ENCODE results near the gene RAB33A.
"Not testable (repeated sequence)": the region's sequence is repeated elsewhere in the genome, so short reads cannot be mapped to it uniquely, and the experiment has no call there.

RAB33A gene

DNA sequence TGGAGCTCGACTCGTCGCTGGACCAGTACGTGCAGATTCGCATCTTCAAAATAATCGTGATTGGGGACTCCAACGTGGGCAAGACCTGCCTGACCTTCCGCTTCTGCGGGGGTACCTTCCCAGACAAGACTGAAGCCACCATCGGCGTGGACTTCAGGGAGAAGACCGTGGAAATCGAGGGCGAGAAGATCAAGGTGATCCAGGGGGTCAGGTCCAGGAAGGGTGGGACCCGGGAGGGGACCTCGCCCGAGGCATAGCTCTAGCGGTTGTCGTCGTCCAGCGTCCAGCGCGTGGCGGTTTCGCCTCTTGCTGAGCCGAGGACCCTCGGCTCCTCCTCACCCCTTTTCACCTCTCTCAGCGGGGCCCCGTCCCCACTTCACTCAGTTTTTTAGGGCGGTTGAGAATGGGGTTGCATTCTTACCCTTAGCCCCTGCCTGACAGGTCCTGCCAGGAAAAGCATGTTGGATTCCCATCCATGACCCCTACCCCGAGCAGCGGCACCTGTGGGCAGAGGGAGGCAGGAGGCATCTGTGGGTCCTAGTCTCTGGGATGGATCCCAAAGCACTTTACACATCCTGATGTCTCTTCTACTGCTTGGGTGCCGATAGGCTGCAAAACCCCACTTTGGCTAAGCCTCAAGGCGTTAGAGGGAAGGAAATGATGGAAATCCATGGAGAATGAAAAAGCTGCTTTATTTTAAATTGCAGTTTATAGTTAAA lies 524 bp downstream of the RAB33A start:
- DNase-seq (ENCODE audit: low read depth, low spot score), result no peak

DNA sequence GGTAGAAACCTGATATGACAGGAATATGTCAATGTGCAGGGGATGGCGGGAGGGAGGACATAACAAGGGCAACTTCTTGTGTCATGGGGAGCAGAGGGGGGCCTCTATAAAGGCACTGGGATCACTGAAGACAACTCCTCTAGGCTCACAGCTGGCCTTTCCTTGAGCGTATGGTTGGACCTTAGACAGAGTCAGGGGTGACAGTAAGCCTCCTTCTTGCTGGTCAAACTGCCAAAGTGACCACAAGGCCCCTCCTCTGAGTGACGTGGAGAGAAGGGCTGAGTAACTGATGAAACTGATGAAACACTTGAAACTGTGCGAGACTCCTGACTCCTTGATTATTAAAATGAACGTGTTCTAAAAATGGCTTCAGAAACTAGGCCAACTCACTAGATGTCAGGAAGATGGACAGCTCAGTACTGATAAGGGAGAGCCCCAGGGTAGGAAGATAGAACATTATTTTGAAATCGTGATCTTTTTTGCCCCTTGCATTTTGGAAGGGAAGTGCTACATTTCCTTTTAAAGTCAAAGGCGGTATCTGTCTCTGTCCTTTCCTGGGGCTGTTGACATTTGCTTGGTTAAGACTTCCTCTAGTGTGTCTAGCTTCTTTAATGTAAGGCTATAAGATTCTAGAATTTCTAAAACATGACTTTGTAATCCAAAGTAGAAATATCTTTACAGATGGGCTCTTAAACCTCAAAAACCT lies 1.6 kb downstream of the RAB33A start:
- no peak for DNase-seq (ENCODE audit: low read depth, low spot score)

GRCh38 chrX:130174045-130174704 lies 2.4 kb downstream of the RAB33A start:
- DNase-seq (ENCODE audit: low read depth, low spot score), result no peak

- DNase-seq (ENCODE audit: low read depth, low spot score), result no peak
These were observed 3.2 kb downstream of the RAB33A start for GRCh38 chrX:130174937-130175336.

DNA sequence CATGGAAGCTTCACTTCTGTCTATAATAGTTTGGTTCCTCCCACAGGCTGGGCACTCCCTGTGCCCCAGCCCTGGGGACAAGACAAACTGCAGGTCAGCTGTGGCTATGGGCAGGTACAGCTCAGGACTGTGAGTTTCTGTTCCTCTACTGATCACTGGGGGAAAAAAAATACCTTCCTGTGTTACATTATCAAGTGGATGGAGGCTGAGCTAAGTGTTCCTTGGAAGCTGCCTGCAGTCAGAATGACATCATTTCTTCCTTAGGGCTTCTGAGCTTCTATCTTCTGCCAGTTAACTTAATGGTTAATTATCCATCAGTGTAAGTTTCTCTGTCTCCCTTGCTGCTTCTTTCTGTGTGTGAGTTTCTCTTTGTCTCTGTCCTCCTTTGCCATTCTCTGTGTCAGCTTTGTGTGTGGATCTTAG lies 4.6 kb downstream of the RAB33A start:
- no peak for DNase-seq (ENCODE audit: low read depth, low spot score)

DNA sequence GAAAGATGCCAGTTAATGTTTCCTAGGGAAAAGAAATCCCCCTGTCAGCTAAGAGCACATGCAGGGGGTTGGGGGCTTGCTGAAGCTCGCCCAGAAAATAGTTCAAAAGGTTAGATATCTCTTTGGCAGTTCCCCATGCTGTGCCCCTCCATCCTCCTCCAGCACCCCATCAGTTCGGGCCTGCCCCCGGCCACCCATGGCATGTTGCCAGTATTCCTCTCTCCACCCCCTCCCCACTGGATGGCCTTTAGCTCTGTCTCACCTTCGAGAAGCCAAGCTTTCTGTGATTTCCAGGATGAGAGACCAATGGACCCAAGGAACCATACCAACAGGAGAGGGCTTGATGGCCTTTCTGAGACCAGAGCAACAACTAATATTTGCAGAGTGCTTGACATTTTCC lies 5.2 kb downstream of the RAB33A start:
- no peak for DNase-seq (ENCODE audit: low read depth, low spot score)

DNA sequence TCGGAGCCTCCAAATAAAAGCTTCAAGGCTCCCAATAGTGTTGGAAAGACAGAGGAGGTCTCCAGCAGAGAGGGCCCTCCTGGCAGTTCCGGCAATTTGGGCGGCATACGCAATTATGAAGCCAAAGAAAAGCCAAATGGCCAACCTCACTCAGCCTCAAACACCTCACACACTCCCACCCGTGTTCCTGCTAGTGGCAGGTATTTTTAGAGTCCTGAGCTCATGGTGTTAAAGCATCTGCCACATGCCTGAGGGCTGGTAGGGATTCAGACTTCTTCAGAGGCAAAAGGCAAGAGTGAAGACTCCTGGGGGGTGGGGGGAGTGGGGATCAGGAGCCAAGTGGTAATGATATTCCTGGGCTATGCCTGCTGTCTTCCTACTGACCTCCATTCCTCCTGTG lies 7.4 kb downstream of the RAB33A start:
- DNase-seq (ENCODE audit: low read depth, low spot score), result no peak

DNA sequence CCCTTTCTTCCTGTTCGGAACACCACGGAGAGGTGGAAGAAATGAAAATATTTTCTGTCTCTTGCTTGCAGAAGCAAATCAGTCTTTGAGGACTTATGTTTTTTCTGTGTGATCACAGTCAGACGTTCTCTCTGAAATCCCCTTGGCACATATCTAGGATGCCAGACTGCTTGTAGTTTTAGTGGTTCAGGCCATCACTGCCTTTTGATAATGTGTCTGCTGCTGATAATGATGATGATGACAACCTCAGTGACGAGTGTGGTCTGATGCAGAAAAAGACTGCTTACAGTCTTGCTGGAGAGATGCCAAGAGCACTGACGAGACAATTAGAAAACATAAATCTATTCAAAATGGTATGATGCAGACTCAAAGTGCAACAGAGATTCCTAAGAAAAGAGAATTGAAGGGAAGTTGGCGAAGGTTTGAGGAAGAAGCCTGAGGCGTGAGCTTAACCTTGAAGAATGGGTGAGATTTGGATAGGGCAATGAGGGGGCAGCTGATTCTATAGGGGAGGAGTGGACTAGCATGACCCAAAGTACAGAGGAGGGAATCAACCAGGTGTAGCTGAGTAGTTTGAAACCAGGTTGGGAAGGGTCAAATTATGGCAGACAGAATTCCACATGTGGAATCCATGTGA lies 7.9 kb downstream of the RAB33A start:
- DNase-seq (ENCODE audit: low read depth, low spot score), result no peak

GRCh38 chrX:130184168-130184567 lies 12.4 kb downstream of the RAB33A start:
- DNase-seq (ENCODE audit: low read depth, low spot score), result no peak

DNA sequence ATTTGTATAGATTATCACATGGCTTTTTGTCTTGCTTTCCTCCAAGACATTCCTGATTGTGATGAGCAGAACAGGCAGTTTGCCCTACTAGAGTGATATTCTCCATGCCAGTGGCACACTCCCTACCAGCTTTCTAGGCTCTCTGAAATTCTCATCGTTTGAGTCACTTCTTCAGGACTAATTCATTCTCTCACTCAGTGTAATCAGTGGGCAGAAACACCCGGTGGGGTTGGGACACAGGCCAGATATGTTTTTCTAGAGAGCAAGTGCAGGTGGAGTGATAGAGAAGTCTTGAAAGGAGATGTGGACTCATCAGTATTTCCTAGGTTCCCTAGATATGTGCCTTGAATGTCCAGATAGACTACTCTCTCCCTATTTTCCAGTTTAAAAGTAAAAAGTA lies 13.1 kb downstream of the RAB33A start:
- no peak for DNase-seq (ENCODE audit: low read depth, low spot score)

DNA sequence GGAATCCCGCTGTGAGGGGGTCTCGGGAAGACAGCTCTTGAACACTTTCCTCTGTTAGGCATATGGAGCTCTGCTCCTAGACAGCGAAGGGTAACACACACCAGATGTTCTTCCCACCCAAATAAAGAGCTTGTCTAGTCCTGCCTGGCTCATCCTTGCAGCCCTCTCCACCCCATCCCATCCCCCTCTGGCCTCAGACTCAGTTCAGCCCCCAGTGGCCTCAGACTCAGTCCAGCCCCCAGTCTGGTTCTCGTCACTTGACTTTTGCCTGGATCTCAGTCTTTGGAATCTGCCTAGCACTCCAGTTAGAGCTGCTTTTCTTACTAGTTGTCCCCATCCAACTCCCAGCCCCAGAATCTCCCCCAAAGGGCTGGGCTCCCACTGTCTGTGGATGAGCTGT lies 14.9 kb downstream of the RAB33A start:
- no peak for DNase-seq (ENCODE audit: low read depth, low spot score)

- DNase-seq (ENCODE audit: low read depth, low spot score), result no peak
These were observed 19.0 kb downstream of the RAB33A start for GRCh38 chrX:130190801-130191200.

DNA sequence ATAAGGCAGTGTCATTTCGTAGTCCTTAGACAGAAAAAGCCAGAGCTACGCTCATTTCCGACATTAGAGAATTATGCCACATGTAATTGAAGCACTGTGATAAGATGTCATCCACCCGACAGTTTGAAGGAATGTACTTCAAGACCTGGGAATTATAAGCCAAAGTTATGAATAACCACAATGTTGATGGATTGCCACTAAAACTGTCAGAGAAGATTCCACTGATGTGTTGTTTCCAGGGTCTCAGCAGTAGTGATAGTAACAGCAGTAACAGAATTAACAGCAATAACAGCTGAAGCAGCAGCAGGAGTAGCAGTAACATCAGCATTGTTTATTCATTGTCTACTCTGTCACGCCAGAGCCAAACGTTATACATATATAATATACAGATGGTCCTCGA lies 24.7 kb downstream of the RAB33A start:
- DNase-seq (ENCODE audit: low read depth, low spot score), result no peak

DNA sequence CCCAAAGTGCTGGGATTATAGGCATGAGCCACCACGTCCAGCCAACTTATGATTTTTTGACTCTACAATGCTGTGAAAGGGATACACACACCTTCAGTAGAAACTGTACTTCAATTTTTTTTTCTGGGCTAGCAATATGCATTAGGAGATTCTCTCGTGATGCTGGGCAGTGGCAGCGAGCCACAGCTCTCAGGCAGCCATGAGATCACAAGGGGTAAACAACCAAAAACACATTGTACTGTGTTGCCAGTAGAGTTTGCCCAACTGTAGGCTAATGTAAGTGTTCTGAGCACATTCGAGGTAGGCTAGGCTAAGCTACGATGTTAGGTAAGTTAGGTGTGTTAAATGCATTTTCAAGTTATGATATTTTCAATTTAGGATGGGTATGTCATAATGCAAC lies 25.7 kb downstream of the RAB33A start:
- no peak for DNase-seq (ENCODE audit: low read depth, low spot score)

- no peak for DNase-seq (ENCODE audit: low read depth, low spot score)
These were observed 32.9 kb downstream of the RAB33A start for GRCh38 chrX:130204647-130205046.

DNA sequence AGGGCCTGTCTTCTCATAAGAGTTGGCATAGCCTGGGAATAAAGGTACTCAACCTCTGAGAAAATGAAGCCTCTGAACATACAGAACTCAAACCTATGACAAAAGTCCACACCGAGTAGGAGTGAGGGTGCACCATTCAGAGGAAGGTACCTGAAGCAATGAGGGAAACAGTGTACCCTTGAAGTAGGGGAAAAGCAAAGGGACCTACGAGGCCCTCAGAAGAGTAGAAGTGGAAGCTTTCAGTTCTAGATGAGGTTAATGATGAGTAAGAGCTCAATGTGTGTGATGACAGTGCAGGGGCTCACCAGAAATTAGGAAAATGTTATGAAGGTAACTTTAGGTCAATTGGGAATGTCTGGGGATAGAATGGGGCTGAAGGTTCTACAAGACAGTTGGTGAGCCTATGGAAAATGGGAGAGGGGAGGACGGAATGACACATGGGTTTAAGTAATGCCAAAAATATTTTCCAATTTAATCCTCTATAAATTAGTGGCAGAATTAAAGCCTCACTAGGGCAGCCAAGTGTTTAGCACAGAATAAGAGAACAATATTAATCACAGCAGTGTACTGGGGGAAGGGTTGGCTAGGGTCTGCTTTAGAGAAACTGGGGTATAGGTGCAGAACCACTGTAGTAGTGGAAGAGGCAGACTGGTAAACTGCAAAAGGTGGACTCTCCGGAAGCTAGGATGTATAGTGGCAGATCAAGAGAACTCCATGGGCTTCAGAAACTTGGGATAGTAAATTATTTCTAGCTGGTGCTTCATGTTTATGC lies 39.8 kb downstream of the RAB33A start:
- DNase-seq (ENCODE audit: low read depth, low spot score), result no peak

DNA sequence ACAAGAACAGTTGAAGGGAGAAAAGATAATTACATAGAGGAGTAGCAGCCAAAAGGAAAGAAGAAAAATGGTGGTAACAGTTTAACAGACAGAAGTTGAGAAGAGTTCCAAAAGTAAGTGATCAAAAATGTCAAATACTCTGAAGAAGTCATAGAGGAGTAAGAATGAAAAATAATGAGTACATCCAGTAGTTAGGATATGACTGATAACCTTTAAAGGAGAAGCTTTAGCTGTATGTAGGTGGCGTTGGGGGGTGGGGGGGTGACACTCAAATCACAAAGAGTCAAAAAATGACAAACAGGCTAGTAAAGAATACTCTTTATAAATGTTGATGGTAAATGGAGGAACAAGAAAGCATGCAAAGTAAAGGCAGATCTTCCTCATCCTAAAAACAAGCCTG lies 40.6 kb downstream of the RAB33A start:
- no peak for DNase-seq (ENCODE audit: low read depth, low spot score)

GRCh38 chrX:130213376-130213775 lies 41.6 kb downstream of the RAB33A start:
- no peak for DNase-seq (ENCODE audit: low read depth, low spot score)

DNA sequence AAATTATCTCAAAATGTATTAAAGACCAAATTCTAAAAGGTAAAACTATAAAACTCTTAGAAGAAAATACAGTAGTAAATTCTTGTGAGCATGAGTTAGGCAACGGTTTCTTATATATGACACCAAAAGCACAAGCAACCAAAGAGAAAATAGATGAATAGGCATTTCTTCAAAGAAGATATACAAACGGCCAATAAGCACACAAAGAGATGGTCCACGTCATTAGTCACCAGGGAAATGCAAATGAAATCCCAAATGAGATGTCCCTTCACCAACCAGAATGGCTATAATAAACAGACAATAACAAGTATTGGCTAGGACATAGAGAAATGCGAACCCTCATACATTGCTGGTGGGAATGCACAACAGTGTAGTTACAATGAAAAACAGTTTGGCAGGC lies 44.6 kb downstream of the RAB33A start:
- DNase-seq (ENCODE audit: low read depth, low spot score), result no peak

DNA sequence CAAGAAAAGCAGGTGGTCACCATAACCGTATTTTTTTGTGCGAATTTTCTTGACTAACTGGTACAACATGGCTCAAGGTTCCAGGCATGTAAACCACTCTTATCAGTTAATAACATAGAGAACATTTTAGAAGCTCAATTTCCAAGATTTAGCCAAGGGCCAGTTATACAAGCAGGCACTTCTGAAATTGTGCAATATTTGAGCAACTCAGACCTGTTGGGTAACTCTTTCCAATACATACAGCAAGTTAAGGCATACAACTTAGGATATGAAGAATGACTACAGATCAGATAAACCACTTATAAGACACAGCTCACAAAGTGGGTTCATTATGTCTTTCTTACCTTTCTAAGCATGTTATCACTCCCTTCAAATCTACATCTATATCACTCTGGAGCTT lies 53.0 kb downstream of the RAB33A start:
- no peak for DNase-seq (ENCODE audit: low read depth, low spot score)

DNA sequence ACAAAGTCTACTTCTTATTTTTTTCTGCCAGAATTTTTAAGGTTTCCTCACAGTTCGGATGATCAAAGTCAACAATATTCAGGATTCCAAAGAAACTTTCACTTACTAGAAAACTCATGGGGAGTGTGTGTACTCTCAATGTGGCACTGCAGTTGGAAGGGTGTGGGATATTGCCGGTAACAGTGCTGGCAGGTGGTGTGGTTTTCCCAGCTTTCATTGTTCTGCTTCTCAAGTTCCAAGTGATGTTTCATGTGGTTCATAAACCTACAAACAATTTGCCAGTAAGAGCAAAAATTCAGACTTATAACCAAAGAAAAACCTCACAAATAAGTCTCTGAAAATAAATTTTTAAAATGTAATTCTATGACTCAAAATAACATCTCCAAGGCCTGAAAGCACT lies 57.1 kb downstream of the RAB33A start:
- DNase-seq (ENCODE audit: low read depth, low spot score), result no peak

- not testable (repeated sequence) for DNase-seq (ENCODE audit: low read depth, low spot score)
These were observed 59.4 kb downstream of the RAB33A start for GRCh38 chrX:130231184-130231583.
